GM23248 (cell line): ENCODE measurements around the gene SP110. TPM values are rescaled to one million over a fixed set of nuclear protein-coding genes. Genes with fewer than 3 reads are reported as not detected.
A peak's percentile ranks its signal among the peaks of the same experiment; 100 is the strongest.
"Not testable (repeated sequence)": the region's sequence is repeated elsewhere in the genome, so short reads cannot be mapped to it uniquely, and the experiment has no call there.

Experiments used
- DNase-seq: peaks from one replicate; pipeline ENCODE4 v3.0.0-alpha.2; 2015
- H2AFZ ChIP-seq: fragments of 200-600 bp; sonication (generic); 2 replicates; pipeline ENCODE4 v1.6.1; 2016; ENCODE audit warnings: antibody characterized with exemption
- H3F3A ChIP-seq: fragments of 200-600 bp; sonication (generic); 2 replicates; pipeline ENCODE4 v1.6.1; 2016; ENCODE audit warnings: mild to moderate bottlenecking, antibody characterized with exemption, mixed run types; ENCODE audit not compliant: insufficient read depth
- H3K27ac ChIP-seq: fragments of 200-600 bp; sonication (generic); 2 replicates; pipeline ENCODE4 v1.5.1; 2016; ENCODE audit warnings: mild to moderate bottlenecking
- H3K27me3 ChIP-seq: fragments of 200-600 bp; sonication (generic); replicated peaks from 2 replicates; pipeline ENCODE4 v1.6.1; 2016; ENCODE audit warnings: mild to moderate bottlenecking; ENCODE audit not compliant: insufficient read depth
- H3K36me3 ChIP-seq: fragments of 200-600 bp; sonication (generic); 2 replicates; pipeline ENCODE4 v1.6.1; 2016; ENCODE audit warnings: low read depth, mild to moderate bottlenecking
- H3K4me1 ChIP-seq: fragments of 200-600 bp; sonication (generic); 2 replicates; pipeline ENCODE4 v1.6.1; 2016; ENCODE audit warnings: mild to moderate bottlenecking; ENCODE audit not compliant: insufficient read depth
- H3K4me2 ChIP-seq: fragments of 200-600 bp; sonication (generic); one replicate; pipeline ENCODE4 v1.6.1; 2016; ENCODE audit warnings: mild to moderate bottlenecking; ENCODE audit not compliant: unreplicated experiment
- H3K4me3 ChIP-seq: fragments of 200-600 bp; sonication (generic); 2 replicates; pipeline ENCODE4 v1.5.1; 2016; ENCODE audit warnings: mild to moderate bottlenecking
- H3K79me2 ChIP-seq: fragments of 200-600 bp; sonication (generic); 2 replicates; pipeline ENCODE4 v1.6.1; 2016; ENCODE audit warnings: mild to moderate bottlenecking; ENCODE audit not compliant: insufficient read depth
- H3K9ac ChIP-seq: fragments of 200-600 bp; sonication (generic); 2 replicates; pipeline ENCODE4 v1.6.1; 2016; ENCODE audit warnings: mild to moderate bottlenecking
- H3K9me2 ChIP-seq: fragments of 200-600 bp; sonication (generic); 2 replicates; pipeline ENCODE4 v1.6.1; 2016; ENCODE audit warnings: mixed run types, mild to moderate bottlenecking, moderate library complexity; ENCODE audit not compliant: insufficient read depth
- H3K9me3 ChIP-seq: fragments of 200-600 bp; sonication (generic); one replicate; pipeline ENCODE4 v1.6.1; 2017; ENCODE audit warnings: low read depth
- H4K20me1 ChIP-seq: fragments of 200-600 bp; sonication (generic); 2 replicates; pipeline ENCODE4 v1.6.0; 2016; ENCODE audit not compliant: insufficient read depth
- EZH2 ChIP-seq: fragments of 200-600 bp; sonication (generic); IDR thresholded peaks from 2 replicates; pipeline ENCODE4 v1.6.1; 2018; ENCODE audit warnings: antibody characterized with exemption, mild to moderate bottlenecking; ENCODE audit not compliant: insufficient read depth, poor library complexity, severe bottlenecking
- EZH2phosphoT487 ChIP-seq: fragments of 200-600 bp; sonication (generic); IDR thresholded peaks from 2 replicates; pipeline ENCODE4 v1.6.1; 2018; ENCODE audit warnings: antibody characterized with exemption, moderate library complexity, mild to moderate bottlenecking, low read depth; ENCODE audit not compliant: insufficient read depth
- WGBS, 2 experiments: methylation state at CpG; one replicate each; pipeline ENCODE4 v1.1.6; 2015 to 2017; ENCODE audit warnings: low lambda C conversion rate in 2 of 2, low coverage in 1 of 2; ENCODE audit errors: missing lambda C conversion rate in 2 of 2; 5-methylcytosine and 5-hydroxymethylcytosine counted together
- in situ Hi-C: fragments of 300-500 bp; cut with MboI; formaldehyde crosslinking; loops from 2 replicates; pipeline ENCODE4 v1.15.0; 2020
- polyA plus RNA-seq: library from polyadenylated mRNA; unstranded; fragments of >200 nt; fragmentation: Nextera tagmentation; extraction: Ambion mirVana; gene quantifications from 2 replicates; pipeline ENCODE4 v1.2.1, GENCODE V29; 2016
- total RNA-seq: library from RNA; depleted of rRNA; stranded (reverse); fragments of >200 nt; shearing (Covaris generic); gene quantifications from 2 replicates; pipeline ENCODE4 v1.2.3, GENCODE V29; 2014

SP110 gene
- total and polyA plus RNA-seq, 2 experiments from 2014 or later, result 13.4 to 24.3 TPM

GRCh38 chr2:230266638-230267037, 46.9 kb upstream of the SP110 start:
- TF ChIP-seq EZH2 (no peak), EZH2phosphoT487 (no peak)
- 42 to 50% methylated on average over 4 of the region's 4 CpGs for WGBS, 2 experiments
- DNase-seq, result no peak
- no peaks in the 10 kb centered on the region for H3K79me2 ChIP-seq
- no peak overlapping the region for H3K4me3 ChIP-seq
- no peaks in the 10 kb centered on the region for H3F3A ChIP-seq
- H3K27ac ChIP-seq, result no peak overlapping the region
- H3K27me3 ChIP-seq, result no peaks in the 10 kb centered on the region
- H2AFZ ChIP-seq, result no peak overlapping the region
- H3K9me3 ChIP-seq, result no peaks in the 10 kb centered on the region
- no peak overlapping the region for H3K9ac ChIP-seq
- H4K20me1 ChIP-seq, result no peaks in the 10 kb centered on the region
- in situ Hi-C loops, result no loop called here
- no peak overlapping the region for H3K4me2 ChIP-seq
- no peaks in the 10 kb centered on the region for H3K9me2 ChIP-seq
- H3K36me3 ChIP-seq, result no peaks in the 10 kb centered on the region
- H3K4me1 ChIP-seq, result no peaks in the 10 kb centered on the region

GRCh38 chr2:230264945-230265344, 45.2 kb upstream of the SP110 start:
- H3K4me1 ChIP-seq, H3K9ac ChIP-seq, H3K27me3 ChIP-seq, H3K9me2 ChIP-seq, H3K4me2 ChIP-seq, H3K9me3 ChIP-seq, H3K36me3 ChIP-seq, DNase-seq, H4K20me1 ChIP-seq, H3K79me2 ChIP-seq, H2AFZ ChIP-seq, in situ Hi-C loops, H3F3A ChIP-seq, H3K27ac ChIP-seq, H3K4me3 ChIP-seq: not testable (repeated sequence)
- WGBS, 2 experiments, result 35 to 36% methylated on average over 4 of the region's 4 CpGs

DNA sequence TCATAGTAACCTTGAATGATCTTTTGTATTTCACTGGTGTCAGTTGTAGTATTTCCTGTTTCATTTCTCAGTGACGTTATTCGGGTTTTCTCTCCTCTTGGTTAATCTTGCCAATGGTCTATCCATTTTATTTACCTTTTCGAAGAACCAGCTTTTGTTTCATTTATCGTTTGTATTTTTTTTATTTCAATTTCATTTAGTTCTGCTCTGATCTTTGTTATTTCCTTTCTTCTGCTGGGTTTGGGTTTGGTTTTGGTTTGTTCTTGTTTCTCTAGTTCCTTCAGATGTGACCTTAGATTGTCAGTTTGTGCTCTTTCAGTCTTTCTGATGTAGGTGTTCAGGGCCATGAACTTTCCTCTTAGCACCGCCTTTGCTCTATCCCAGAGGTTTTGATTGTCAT, 42.5 kb upstream of the SP110 start:
- Histone ChIP-seq H3F3A (no peaks in the 10 kb centered on the region), H2AFZ (no peak overlapping the region), H3K4me3 (no peak overlapping the region), H3K4me2 (no peak overlapping the region), H3K4me1 (no peaks in the 10 kb centered on the region), H3K27ac (no peak overlapping the region), H3K9me3 (no peaks in the 10 kb centered on the region), H3K27me3 (no peaks in the 10 kb centered on the region), H3K9me2 (no peaks in the 10 kb centered on the region), H3K36me3 (no peaks in the 10 kb centered on the region), H3K9ac (no peak overlapping the region), H3K79me2 (no peaks in the 10 kb centered on the region), H4K20me1 (no peaks in the 10 kb centered on the region)
- WGBS, 2 experiments, result 73 to 74% methylated on average over 5 of the region's 5 CpGs
- no peak for DNase-seq
- in situ Hi-C loops, result no loop called here
- TF ChIP-seq EZH2phosphoT487, result no peak
- no peak for TF ChIP-seq EZH2

GRCh38 chr2:230258483-230258882, 38.7 kb upstream of the SP110 start:
- no peaks in the 10 kb centered on the region for H3K79me2 ChIP-seq
- H2AFZ ChIP-seq, result no peak overlapping the region
- no peak overlapping the region for H3K9ac ChIP-seq
- in situ Hi-C loops, result no loop called here
- no peaks in the 10 kb centered on the region for H3K9me3 ChIP-seq
- no peaks in the 10 kb centered on the region for H3K4me1 ChIP-seq
- TF ChIP-seq EZH2 (no peak), EZH2phosphoT487 (no peak)
- peak; percentile 3 for DNase-seq
- H3K27ac ChIP-seq, result no peak overlapping the region
- no peaks in the 10 kb centered on the region; the same call in 1 of the 2 replicates for H3K27me3 ChIP-seq
- no peaks in the 10 kb centered on the region for H3F3A ChIP-seq
- H3K4me3 ChIP-seq, result no peak overlapping the region
- H3K4me2 ChIP-seq, result no peak overlapping the region
- 3% methylated on average over 4 of the region's 4 CpGs for WGBS, 2 experiments
- H3K36me3 ChIP-seq, result no peaks in the 10 kb centered on the region
- H4K20me1 ChIP-seq, result no peaks in the 10 kb centered on the region
- H3K9me2 ChIP-seq, result no peaks in the 10 kb centered on the region

DNA sequence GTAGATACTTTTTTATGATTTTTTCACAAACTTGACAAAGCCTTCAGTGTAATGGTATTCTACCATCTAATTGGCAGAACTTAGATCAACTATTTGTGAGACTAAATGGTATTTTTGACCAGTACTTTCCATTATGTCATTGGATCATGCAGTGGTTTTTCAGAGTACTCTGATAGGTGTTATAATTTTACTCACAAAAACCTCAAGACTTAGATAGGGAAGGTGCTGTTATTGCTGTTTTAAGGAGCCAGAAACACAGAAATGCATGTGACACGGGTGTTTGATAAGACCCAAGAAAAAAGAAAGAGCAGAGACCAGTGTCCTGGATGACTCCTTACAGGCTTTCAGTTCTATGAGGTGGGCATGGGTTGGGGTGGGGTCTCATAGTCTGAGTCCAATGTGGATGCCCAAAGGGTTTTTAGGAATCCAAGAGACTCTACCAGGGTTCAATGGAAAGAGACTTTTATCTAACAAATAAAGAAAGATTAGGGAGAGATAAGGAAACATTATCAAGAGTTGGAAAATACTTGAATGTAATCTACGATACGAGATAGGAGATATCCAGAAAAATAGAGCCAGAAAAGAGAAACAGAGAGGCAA, 37.0 kb upstream of the SP110 start:
- Histone ChIP-seq H3K4me1 (no peaks in the 10 kb centered on the region), H3K9me3 (no peaks in the 10 kb centered on the region), H3K27ac (no peak overlapping the region), H3K9me2 (no peaks in the 10 kb centered on the region), H3K4me3 (no peak overlapping the region), H3K9ac (no peak overlapping the region), H3F3A (no peaks in the 10 kb centered on the region), H3K4me2 (no peak overlapping the region), H3K36me3 (no peaks in the 10 kb centered on the region), H3K79me2 (no peaks in the 10 kb centered on the region), H4K20me1 (no peaks in the 10 kb centered on the region), H3K27me3 (no peaks in the 10 kb centered on the region; the same call in 1 of the 2 replicates), H2AFZ (no peak overlapping the region)
- no peak for TF ChIP-seq EZH2
- TF ChIP-seq EZH2phosphoT487, result no peak
- no peak for DNase-seq
- WGBS, 2 experiments, result 39 to 51% methylated on average over 3 of the region's 3 CpGs
- in situ Hi-C loops, result no loop called here
